HG03342 (cell line): ENCODE measurements around the gene PRDM16.

Source experiments
- ATAC-seq: cut with Tn5 transposase; IDR thresholded peaks from one replicate; pipeline ENCODE4 v1.9.1; 2021; ENCODE audit warnings: mild to moderate bottlenecking, moderate library complexity; ENCODE audit not compliant: unreplicated experiment

PRDM16 gene

DNA sequence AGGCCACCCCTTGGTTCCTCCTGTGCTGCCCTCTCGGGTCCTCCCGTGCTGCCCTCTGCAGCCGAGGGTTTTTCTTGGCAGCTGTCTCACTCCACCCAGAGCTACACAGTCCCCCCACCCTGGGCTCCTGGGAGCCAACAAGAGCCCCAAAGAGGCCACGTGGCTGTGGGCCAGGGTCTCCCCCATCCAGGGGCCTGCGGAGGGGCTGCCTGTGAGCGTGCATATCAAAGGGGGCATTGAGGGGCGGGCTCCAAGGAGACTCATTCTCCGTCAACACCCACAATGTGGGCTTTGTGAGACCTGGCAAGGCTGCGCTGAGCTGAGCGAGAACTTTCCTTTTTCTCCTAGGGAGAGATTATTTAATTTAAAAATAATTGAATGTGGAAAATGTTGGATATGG is 276.8 kb downstream of the PRDM16 start:
- ATAC-seq, result no peak

- no peak for ATAC-seq
These were observed 277.5 kb downstream of the PRDM16 start for GRCh38 chr1:3346478-3346877.

DNA sequence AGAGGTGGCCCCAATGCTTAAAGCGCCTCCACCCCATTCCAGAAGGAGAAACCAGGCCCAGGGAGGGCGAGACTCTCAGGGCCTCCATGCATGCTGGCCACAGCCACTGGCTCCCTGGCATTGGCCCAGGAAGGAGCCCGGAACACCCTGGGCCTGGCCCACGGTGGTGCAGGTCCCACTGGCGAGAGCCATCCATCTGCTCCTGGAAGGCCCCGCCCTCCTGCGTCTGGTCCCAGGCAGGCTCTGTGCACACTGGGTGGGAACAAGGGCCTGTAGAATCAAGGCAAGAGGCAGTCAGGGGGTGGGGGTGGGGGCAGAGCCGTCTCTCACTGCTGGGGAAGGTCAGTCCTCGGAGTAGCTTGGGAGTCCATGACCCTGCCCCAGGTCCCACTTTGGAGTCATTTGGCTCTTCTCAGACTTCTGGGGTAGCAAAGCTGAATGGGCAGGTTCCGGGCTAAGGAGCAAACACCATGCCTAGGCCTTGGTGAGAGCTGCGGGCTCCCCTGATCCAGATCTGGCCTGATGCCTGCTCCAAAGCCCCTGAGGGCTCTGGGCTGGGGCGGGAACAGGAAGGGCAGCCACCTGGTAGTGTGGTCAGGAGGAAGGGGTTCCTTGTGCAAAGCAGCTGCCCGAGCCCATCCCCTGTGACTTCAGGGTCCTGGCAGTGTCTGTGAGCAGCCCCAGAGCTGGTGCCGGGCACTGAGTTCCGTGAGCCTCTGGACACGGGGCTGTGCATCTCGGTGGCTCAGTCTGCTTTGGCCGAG is 278.4 kb downstream of the PRDM16 start:
- no peak for ATAC-seq

- no peak for ATAC-seq
These were observed 279.3 kb downstream of the PRDM16 start for GRCh38 chr1:3348196-3348865.

- ATAC-seq, result no peak
These were observed 280.4 kb downstream of the PRDM16 start for GRCh38 chr1:3349161-3349967.

DNA sequence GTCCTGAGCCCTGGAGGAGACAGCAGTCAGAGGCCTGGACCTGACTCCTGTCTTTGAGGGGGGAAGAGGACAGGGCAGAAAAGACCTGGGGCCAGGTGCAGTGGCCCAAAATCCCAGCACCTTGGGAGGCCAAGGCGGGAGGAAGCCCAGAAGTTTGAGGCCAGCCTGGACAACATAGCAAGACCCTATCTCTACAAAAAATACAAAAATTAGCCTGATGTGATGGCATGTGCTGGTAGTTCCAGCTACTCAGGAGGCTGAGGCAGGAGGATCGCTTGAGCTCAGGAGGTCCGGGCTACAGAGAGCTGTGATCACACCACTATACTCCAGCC is 280.9 kb downstream of the PRDM16 start:
- ATAC-seq, result no peak

- ATAC-seq, result no peak
These were observed 281.7 kb downstream of the PRDM16 start for GRCh38 chr1:3350506-3351261.

- ATAC-seq, result no peak
These were observed 282.7 kb downstream of the PRDM16 start for GRCh38 chr1:3351449-3352298.

- no peak for ATAC-seq
These were observed 283.4 kb downstream of the PRDM16 start for GRCh38 chr1:3352299-3352951.

DNA sequence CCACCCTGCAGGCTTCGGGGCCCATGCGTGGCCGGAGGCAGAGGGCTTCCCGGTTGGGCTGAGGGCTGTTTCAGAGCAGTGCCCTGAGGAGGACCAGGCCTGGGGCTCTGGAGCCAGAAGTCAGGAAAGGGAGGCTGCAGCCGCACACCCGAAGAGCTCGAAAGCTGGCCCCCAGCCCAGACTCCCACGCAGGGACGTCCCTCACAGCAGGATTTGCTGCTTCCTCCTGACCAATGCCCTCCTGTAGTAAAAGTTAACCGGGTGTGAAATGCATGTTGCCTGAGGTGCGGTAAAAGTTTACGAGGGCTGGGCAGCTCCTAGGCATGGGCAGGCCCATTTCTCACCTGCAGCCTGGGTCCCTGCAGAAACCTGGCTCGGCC is 283.9 kb downstream of the PRDM16 start:
- no peak for ATAC-seq

DNA sequence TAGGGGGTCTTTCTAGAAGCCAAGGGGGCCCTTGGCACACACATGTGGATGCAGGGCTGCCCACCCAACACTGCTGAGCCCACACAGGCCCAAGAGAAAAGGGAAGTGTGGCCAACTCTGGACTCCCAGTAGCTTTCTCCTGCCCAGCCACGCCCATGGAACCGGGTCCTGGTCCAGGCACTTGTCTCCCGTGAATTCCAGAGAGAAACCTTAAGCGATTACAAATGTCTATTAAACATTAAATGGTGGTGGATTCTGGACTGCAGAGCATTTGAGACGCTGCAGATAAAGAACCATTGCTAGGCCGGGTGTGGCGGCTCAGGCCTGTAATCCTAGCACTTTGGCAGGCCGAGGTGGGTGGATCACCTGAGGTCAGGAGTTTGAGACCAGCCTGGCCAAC is 284.9 kb downstream of the PRDM16 start:
- no peak for ATAC-seq

DNA sequence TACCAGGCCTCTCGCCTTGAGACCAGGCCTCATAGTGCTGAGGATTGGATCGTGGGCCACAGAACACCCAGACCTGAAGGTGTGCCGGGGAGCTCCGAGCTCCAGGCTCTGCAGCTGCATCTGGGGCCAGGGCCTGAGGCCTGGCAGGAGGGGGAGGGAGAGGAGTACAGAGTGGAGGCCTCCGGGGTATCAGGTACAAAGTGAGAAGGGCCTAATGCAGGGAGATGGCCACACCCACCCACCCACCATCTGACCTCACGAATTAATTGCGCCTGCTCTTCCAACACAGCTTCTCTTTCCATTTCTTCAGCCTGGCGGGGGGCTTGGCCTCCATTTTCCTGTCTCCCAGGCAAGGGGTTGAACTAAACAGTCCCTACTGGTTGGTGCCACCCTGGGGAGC is 286.1 kb downstream of the PRDM16 start:
- no peak for ATAC-seq

DNA sequence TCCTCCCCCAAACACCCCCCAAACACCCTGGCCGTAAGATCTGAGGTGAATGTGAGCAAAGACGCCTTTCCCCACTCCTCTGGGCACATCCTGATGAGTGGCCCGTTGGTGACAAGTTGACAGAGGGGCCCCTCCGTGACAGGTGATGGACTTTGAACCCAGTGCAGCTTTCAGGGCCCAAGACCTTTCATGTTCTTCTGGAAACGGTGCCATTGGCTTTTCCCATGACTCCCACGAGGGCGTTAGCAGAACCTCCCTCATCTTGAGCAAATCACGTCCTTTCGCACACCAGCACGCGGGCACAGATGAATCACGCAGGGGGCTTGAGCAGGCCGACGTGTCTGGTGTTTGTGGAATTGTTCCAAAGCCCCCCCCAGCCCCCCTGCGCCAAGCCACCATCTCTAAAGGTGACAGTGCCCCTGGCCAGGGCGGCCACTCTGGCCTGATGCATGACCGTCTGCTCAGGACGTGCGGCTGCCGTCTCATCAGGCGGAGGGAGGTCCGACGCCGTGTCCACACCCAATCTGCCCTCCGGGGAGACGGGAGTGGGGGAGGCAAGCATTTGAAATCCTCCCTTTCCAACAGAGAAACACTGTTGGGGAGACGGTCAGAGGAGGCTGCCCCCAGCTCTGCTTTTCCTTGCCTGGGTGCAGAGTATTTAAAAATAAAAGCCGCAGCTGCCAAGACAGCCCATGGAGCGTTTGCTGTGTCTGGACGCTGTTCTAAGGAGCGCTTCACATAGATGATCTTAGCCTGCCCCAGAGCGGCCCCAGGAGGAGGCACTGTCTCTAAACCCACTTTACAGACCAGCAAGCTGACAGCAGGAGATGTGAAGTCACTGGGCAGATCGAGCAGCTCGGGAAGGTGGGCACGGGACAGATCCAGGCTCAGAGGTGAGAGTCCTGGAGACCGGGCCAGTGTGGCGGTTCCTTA is 287.2 kb downstream of the PRDM16 start:
- no peak for ATAC-seq

DNA sequence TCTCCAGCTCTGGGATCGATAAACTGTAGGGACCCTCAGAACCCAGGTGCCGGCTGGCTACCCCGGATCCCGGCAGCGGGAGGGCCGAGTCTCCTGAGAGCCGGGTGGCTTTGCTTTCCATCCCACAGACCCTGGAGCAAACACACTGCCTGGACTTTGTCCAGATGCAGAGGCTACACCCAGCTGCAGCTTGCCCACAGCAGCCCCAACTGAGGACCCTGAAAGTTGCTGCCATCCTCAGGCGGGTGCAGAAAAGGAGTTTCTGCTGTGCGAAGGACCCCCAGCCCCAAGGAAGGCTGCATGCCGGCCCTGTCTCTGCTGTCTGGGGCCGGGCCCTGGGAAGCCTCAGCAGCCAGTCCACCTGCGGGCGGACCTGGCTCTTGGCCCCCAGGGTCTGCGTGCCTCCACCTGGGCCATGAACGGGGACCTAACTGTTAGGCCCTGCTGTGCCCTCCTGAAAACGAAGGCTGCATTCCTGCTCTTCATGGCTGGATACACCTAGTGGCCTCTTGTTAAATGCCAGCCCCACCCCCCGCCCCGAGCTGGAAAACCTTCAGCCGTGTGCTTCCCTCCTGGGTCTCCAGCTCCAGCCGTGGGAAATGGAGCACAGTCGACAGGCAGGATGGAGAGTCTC is 287.9 kb downstream of the PRDM16 start:
- ATAC-seq, result no peak

GRCh38 chr1:3357526-3358297 is 288.7 kb downstream of the PRDM16 start:
- no peak for ATAC-seq

- ATAC-seq, result no peak
These were observed 290.3 kb downstream of the PRDM16 start for GRCh38 chr1:3359351-3359750.

- no peak for ATAC-seq
These were observed 290.9 kb downstream of the PRDM16 start for GRCh38 chr1:3359756-3360440.
